Right kidney (tissue), 9 donors: ENCODE results near the gene GKAP1.
A peak's percentile ranks its signal among the peaks of the same experiment; 100 is the strongest.
"Not testable (repeated sequence)": the region's sequence is repeated elsewhere in the genome, so short reads cannot be mapped to it uniquely, and the experiment has no call there.

Source experiments
- DNase-seq: peaks from one replicate; pipeline ENCODE4 v3.0.0-alpha.2; 2016
- long read RNA-seq, 8 donors: transcript quantifications; one replicate each; lab custom pipeline, GENCODE V29; 2026

The GKAP1 gene
- long read RNA-seq, donor 1: 0 reads
- long read RNA-seq, donor 2: 0 reads
- long read RNA-seq, donor 3: 0 reads
- long read RNA-seq, donor 4, partial matches to known transcripts: 0 of 1 reads
- long read RNA-seq, donor 4, other reads (novel, unspliced or antisense): 0 of 1 reads
- long read RNA-seq, donor 5, partial matches to known transcripts: 0 of 3 reads
- long read RNA-seq, donor 5, other reads (novel, unspliced or antisense): 0 of 3 reads
- long read RNA-seq, donor 6: 0 reads
- long read RNA-seq, donor 7, partial matches to known transcripts: 0 of 3 reads
- long read RNA-seq, donor 7, other reads (novel, unspliced or antisense): 0 of 3 reads
- long read RNA-seq, donor 8: 0 reads

GRCh38 chr9:83817356-83818278 lies at the start of gene GKAP1:
TSS of gene GKAP1 (minus strand) at chr9:83817769. CDS start at chr9:83806517, 11,252 bp downstream.
- DNase-seq: peak; percentile 83

GRCh38 chr9:83849895-83850294 lies 32.3 kb upstream of the GKAP1 start:
- not testable (repeated sequence) for DNase-seq

GRCh38 chr9:83837070-83837643 lies 19.6 kb upstream of the GKAP1 start:
- DNase-seq: not testable (repeated sequence)

GRCh38 chr9:83830426-83831071 lies 13.0 kb upstream of the GKAP1 start:
- DNase-seq: not testable (repeated sequence)

- not testable (repeated sequence) for DNase-seq
Measured at GRCh38 chr9:83824986-83825623, 7.5 kb upstream of the GKAP1 start.

- DNase-seq: not testable (repeated sequence)
Measured at GRCh38 chr9:83817011-83817355, 586 bp downstream of the GKAP1 start.

GRCh38 chr9:83815120-83815519 lies 2.4 kb downstream of the GKAP1 start:
- not testable (repeated sequence) for DNase-seq

GRCh38 chr9:83809213-83809612 lies 8.4 kb downstream of the GKAP1 start:
- DNase-seq: not testable (repeated sequence)

GRCh38 chr9:83804454-83804853 lies 13.1 kb downstream of the GKAP1 start:
- DNase-seq: not testable (repeated sequence)

GRCh38 chr9:83803941-83804340 lies 13.6 kb downstream of the GKAP1 start:
- DNase-seq: not testable (repeated sequence)

GRCh38 chr9:83800236-83801033 lies 17.1 kb downstream of the GKAP1 start:
- no peak for DNase-seq

GRCh38 chr9:83794051-83794450 lies 23.5 kb downstream of the GKAP1 start:
- DNase-seq: no peak

- DNase-seq: no peak
Measured at GRCh38 chr9:83792746-83793145, 24.8 kb downstream of the GKAP1 start.

GRCh38 chr9:83778164-83778563 lies 39.4 kb downstream of the GKAP1 start:
- DNase-seq: no peak

GRCh38 chr9:83775932-83776331 lies 41.6 kb downstream of the GKAP1 start:
- DNase-seq: no peak

GRCh38 chr9:83772860-83773259 lies 44.7 kb downstream of the GKAP1 start:
- no peak for DNase-seq

GRCh38 chr9:83765376-83765775 lies 52.2 kb downstream of the GKAP1 start:
- DNase-seq: no peak

- no peak for DNase-seq
Measured at GRCh38 chr9:83754383-83754977, 63.1 kb downstream of the GKAP1 start.

- DNase-seq: no peak
Measured at GRCh38 chr9:83749706-83750105, 67.9 kb downstream of the GKAP1 start.

GRCh38 chr9:83744206-83744605 lies 73.4 kb downstream of the GKAP1 start:
- DNase-seq: no peak

- DNase-seq: no peak
Measured at GRCh38 chr9:83733739-83734138, 83.8 kb downstream of the GKAP1 start.
